ENCODE data around the gene BEST2. TPM values are rescaled to one million over a fixed set of nuclear protein-coding genes. Genes with fewer than 3 reads are reported as not detected.

Gene BEST2
- total and polyA plus RNA-seq, 10 donors, result not detected

- Histone ChIP-seq H3K27ac (peak within 1 kb of the TSS; percentile 3 to 83 (median 71)), H3K27me3 (replicated peaks in 1 of 7) (peaks cover 0 to 14% (median 0%) of the 10 kb centered on the region in 7 donors), H3K9me3 (no peaks in the 10 kb centered on the region), H3K36me3 (peaks cover 0 to 38% (median 3%) of the 10 kb centered on the region in 6 donors), H3K4me3 (peak within 1 kb of the TSS; percentile 57 to 82 (median 67)), H3K4me1 (peaks cover 13 to 36% (median 27%) of the 10 kb centered on the region in 6 donors)
- DNase-seq, result peak; percentile 98
- WGBS, 5 donors, result 3 to 6% (median 4%) methylated on average over 61 to 66 of the region's 66 CpGs
- intact Hi-C loops (cut with DNase I; ENCODE audit: low total_unique reads), result loop anchor here (5.0 kb wide), 1 partner anchor 34 kb away; no protein-coding TSS in a partner anchor
- TF ChIP-seq POLR2A (IDR thresholded peaks at IDR 0.05), result no peak
- peak; percentile 86 to 94 (median 87) for TF ChIP-seq POLR2AphosphoS5 (IDR thresholded peaks at IDR 0.05)
- peak in 5 of 11 experiments; percentile 15 to 44 (median 40) for TF ChIP-seq CTCF (IDR thresholded peaks at IDR 0.05 in 8 of 11, conservative IDR thresholded peaks at IDR 0.05 in 3 of 11)
Observed at GRCh38 chr19:12806242-12807081, 54.9 kb downstream of the BEST2 start, which contains the start of gene RNASEH2A. TSS of gene RNASEH2A (plus strand) at chr19:12806584. CDS start at chr19:12806674, 90 bp downstream.

Small RNAs within 50 kb of the gene (microRNA-seq; reads per million reads assigned to microRNA genes)
- 0 reads per million in 3 donors for gene MIR5684

Small RNAs within 50 kb of the gene (small RNA-seq; reads per million reads assigned to genes)
- gene MIR5684 (0 reads per million in 4 donors), gene SNORD41 (31.5 to 70.7 (median 44.5) reads per million in 4 donors)

Other genes with a start within 250 kb of the BEST2 start
- 10 to 100 TPM; 17.0 to 24.5 (median 21.7) TPM for gene ZNF564, start 200.3 kb upstream of the BEST2 start, total RNA-seq
- gene ZNF564, start 200.3 kb upstream of the BEST2 start, polyA plus RNA-seq, result 10 to 100 TPM in 1 of 3 donors, 1 to 10 TPM in 2; 5.9 to 11.4 (median 6.5) TPM
- 10 to 100 TPM; 11.6 to 21.7 (median 15.4) TPM for gene ZNF490, start 141.0 kb upstream of the BEST2 start, total RNA-seq
- 1 to 10 TPM in 1 of 3 donors, under 1 TPM in 2; 0.77 to 1.1 (median 0.93) TPM for gene ZNF490, start 141.0 kb upstream of the BEST2 start, polyA plus RNA-seq
- gene ZNF791, start 140.9 kb upstream of the BEST2 start, total RNA-seq, result 10 to 100 TPM; 27.8 to 64.9 (median 33.4) TPM
- gene ZNF791, start 140.9 kb upstream of the BEST2 start, polyA plus RNA-seq, result 10 to 100 TPM in 1 of 3 donors, 1 to 10 TPM in 2; 6.8 to 11.1 (median 7.3) TPM
- 100 to 1,000 TPM; 145 to 288 (median 218) TPM for gene MAN2B1, start 85.0 kb upstream of the BEST2 start, total RNA-seq
- 100 to 1,000 TPM in 1 of 3 donors, 10 to 100 TPM in 2; 50.6 to 122 (median 83.3) TPM for gene MAN2B1, start 85.0 kb upstream of the BEST2 start, polyA plus RNA-seq
- gene WDR83, start 85.0 kb upstream of the BEST2 start, total RNA-seq, result 10 to 100 TPM in 6 of 7 donors, 1 to 10 TPM in 1; 6.4 to 15.7 (median 12.9) TPM
- 10 to 100 TPM; 17.0 to 19.5 (median 19.0) TPM for gene WDR83, start 85.0 kb upstream of the BEST2 start, polyA plus RNA-seq
- gene DHPS, start 69.9 kb upstream of the BEST2 start, total RNA-seq, result 100 to 1,000 TPM in 3 of 7 donors, 10 to 100 TPM in 4; 86.8 to 158 (median 96.0) TPM
- gene DHPS, start 69.9 kb upstream of the BEST2 start, polyA plus RNA-seq, result 10 to 100 TPM; 55.1 to 76.6 (median 59.3) TPM
- not detected for gene GNG14, start 63.8 kb upstream of the BEST2 start, total RNA-seq
- gene GNG14, start 63.8 kb upstream of the BEST2 start, polyA plus RNA-seq, result not detected
- gene FBXW9, start 55.2 kb upstream of the BEST2 start, total RNA-seq, result 1 to 10 TPM; 1.7 to 5.3 (median 3.8) TPM
- gene FBXW9, start 55.2 kb upstream of the BEST2 start, polyA plus RNA-seq, result 1 to 10 TPM; 4.8 to 7.4 (median 5.2) TPM
- 10 to 100 TPM; 47.5 to 83.6 (median 61.5) TPM for gene TNPO2, start 27.9 kb upstream of the BEST2 start, total RNA-seq
- gene TNPO2, start 27.9 kb upstream of the BEST2 start, polyA plus RNA-seq, result 10 to 100 TPM; 15.8 to 30.4 (median 22.9) TPM
- 100 to 1,000 TPM; 127 to 225 (median 150) TPM for gene TRIR, start 17.1 kb upstream of the BEST2 start, total RNA-seq
- gene TRIR, start 17.1 kb upstream of the BEST2 start, polyA plus RNA-seq, result 100 to 1,000 TPM; 346 to 403 (median 386) TPM
- gene GET3, start 14.3 kb upstream of the BEST2 start, total RNA-seq, result 10 to 100 TPM; 32.7 to 50.7 (median 38.4) TPM
- 10 to 100 TPM; 35.4 to 68.0 (median 52.8) TPM for gene GET3, start 14.3 kb upstream of the BEST2 start, polyA plus RNA-seq
- gene HOOK2, start 23.8 kb downstream of the BEST2 start, total RNA-seq, result 10 to 100 TPM; 14.8 to 27.4 (median 25.2) TPM
- gene HOOK2, start 23.8 kb downstream of the BEST2 start, polyA plus RNA-seq, result 10 to 100 TPM in 2 of 3 donors, 1 to 10 TPM in 1; 7.1 to 24.3 (median 20.5) TPM
- gene JUNB, start 39.7 kb downstream of the BEST2 start, total RNA-seq, result 100 to 1,000 TPM; 102 to 363 (median 189) TPM
- gene JUNB, start 39.7 kb downstream of the BEST2 start, polyA plus RNA-seq, result 100 to 1,000 TPM in 1 of 3 donors, 10 to 100 TPM in 2; 57.5 to 118 (median 64.0) TPM
- gene PRDX2, start 50.0 kb downstream of the BEST2 start, total RNA-seq, result 100 to 1,000 TPM in 6 of 7 donors, 10 to 100 TPM in 1; 97.9 to 203 (median 140) TPM
- gene PRDX2, start 50.0 kb downstream of the BEST2 start, polyA plus RNA-seq, result 100 to 1,000 TPM in 2 of 3 donors, 10 to 100 TPM in 1; 78.3 to 123 (median 108) TPM
- 1 to 10 TPM in 4 of 7 donors, not detected in 3; 1.1 to 4.8 (median 3.4) TPM for gene THSD8, start 50.3 kb downstream of the BEST2 start, total RNA-seq
- gene THSD8, start 50.3 kb downstream of the BEST2 start, polyA plus RNA-seq, result 1 to 10 TPM; 5.2 to 9.1 (median 5.7) TPM
- gene RNASEH2A, start 54.8 kb downstream of the BEST2 start, total RNA-seq, result 10 to 100 TPM in 6 of 7 donors, 1 to 10 TPM in 1; 9.8 to 15.9 (median 11.7) TPM
- 10 to 100 TPM in 2 of 3 donors, 1 to 10 TPM in 1; 4.4 to 12.2 (median 11.4) TPM for gene RNASEH2A, start 54.8 kb downstream of the BEST2 start, polyA plus RNA-seq
- gene RTBDN, start 82.8 kb downstream of the BEST2 start, total RNA-seq, result not detected
- gene RTBDN, start 82.8 kb downstream of the BEST2 start, polyA plus RNA-seq, result not detected
- gene MAST1, start 86.7 kb downstream of the BEST2 start, total RNA-seq, result under 1 TPM in 6 of 7 donors, not detected in 1; 0.23 to 0.65 (median 0.33) TPM
- under 1 TPM in 2 of 3 donors, not detected in 1; 0.12 to 0.32 TPM for gene MAST1, start 86.7 kb downstream of the BEST2 start, polyA plus RNA-seq
- gene DNASE2, start 129.7 kb downstream of the BEST2 start, total RNA-seq, result 10 to 100 TPM; 20.4 to 36.1 (median 24.4) TPM
- 10 to 100 TPM; 19.5 to 33.9 (median 28.1) TPM for gene DNASE2, start 129.7 kb downstream of the BEST2 start, polyA plus RNA-seq
- 10 to 100 TPM in 1 of 7 donors, 1 to 10 TPM in 3, under 1 TPM in 2, not detected in 1; 0.44 to 13.0 (median 2.7) TPM for gene KLF1, start 135.4 kb downstream of the BEST2 start, total RNA-seq
- gene KLF1, start 135.4 kb downstream of the BEST2 start, polyA plus RNA-seq, result under 1 TPM; 0.13 to 0.67 (median 0.33) TPM
- 10 to 100 TPM; 19.0 to 48.4 (median 29.3) TPM for gene GCDH, start 139.4 kb downstream of the BEST2 start, total RNA-seq
- 10 to 100 TPM; 16.3 to 29.4 (median 20.1) TPM for gene GCDH, start 139.4 kb downstream of the BEST2 start, polyA plus RNA-seq
- gene SYCE2, start 167.5 kb downstream of the BEST2 start, total RNA-seq, result under 1 TPM in 1 of 7 donors, not detected in 6; 0.74 TPM
- under 1 TPM; 0.29 to 0.85 (median 0.30) TPM for gene SYCE2, start 167.5 kb downstream of the BEST2 start, polyA plus RNA-seq
- 10 to 100 TPM; 32.8 to 49.9 (median 42.2) TPM for gene FARSA, start 181.9 kb downstream of the BEST2 start, total RNA-seq
- gene FARSA, start 181.9 kb downstream of the BEST2 start, polyA plus RNA-seq, result 10 to 100 TPM; 25.1 to 55.4 (median 36.3) TPM
- 100 to 1,000 TPM; 306 to 828 (median 571) TPM for gene CALR, start 186.8 kb downstream of the BEST2 start, total RNA-seq
- gene CALR, start 186.8 kb downstream of the BEST2 start, polyA plus RNA-seq, result 100 to 1,000 TPM; 150 to 194 (median 193) TPM
- 100 to 1,000 TPM in 1 of 7 donors, 10 to 100 TPM in 6; 80.4 to 109 (median 90.8) TPM for gene RAD23A, start 194.1 kb downstream of the BEST2 start, total RNA-seq
- gene RAD23A, start 194.1 kb downstream of the BEST2 start, polyA plus RNA-seq, result 100 to 1,000 TPM in 2 of 3 donors, 10 to 100 TPM in 1; 88.6 to 134 (median 115) TPM
- gene GADD45GIP1, start 205.4 kb downstream of the BEST2 start, total RNA-seq, result 10 to 100 TPM; 12.8 to 33.4 (median 15.8) TPM
- gene GADD45GIP1, start 205.4 kb downstream of the BEST2 start, polyA plus RNA-seq, result 10 to 100 TPM; 39.7 to 47.9 (median 40.8) TPM
- not detected for gene DAND5, start 217.8 kb downstream of the BEST2 start, total RNA-seq
- gene DAND5, start 217.8 kb downstream of the BEST2 start, polyA plus RNA-seq, result not detected
- 10 to 100 TPM; 12.3 to 41.4 (median 26.7) TPM for gene NFIX, start 243.7 kb downstream of the BEST2 start, total RNA-seq
- 1 to 10 TPM; 1.1 to 7.7 (median 1.5) TPM for gene NFIX, start 243.7 kb downstream of the BEST2 start, polyA plus RNA-seq